Suprapubic skin (tissue), 4 donors: ENCODE measurements around the gene LPIN1.

Experiments used
- POLR2A ChIP-seq, 2 donors: fragments of 450-650 bp; IDR thresholded peaks; one replicate each; pipeline ENCODE4 v1.6.1; 2017; ENCODE audit warnings: antibody characterized with exemption in 2 of 2, mild to moderate bottlenecking in 2 of 2, moderate library complexity in 2 of 2
- POLR2AphosphoS5 ChIP-seq, 3 donors: sonication (generic); formaldehyde crosslinking; IDR thresholded peaks; one replicate each; pipeline ENCODE4 v1.6.1; 2017; ENCODE audit warnings: antibody characterized with exemption in 3 of 3

- TF ChIP-seq POLR2A (IDR thresholded peaks at IDR 0.05) (no peak), POLR2AphosphoS5 (IDR thresholded peaks at IDR 0.05) (no peak)
Measured at GRCh38 chr2:11752906-11753305, 6.5 kb downstream of the LPIN1 start.
